Thoracic aorta (tissue), 2 donors: ENCODE data around the gene MINDY4. TPM values are rescaled to one million over a fixed set of nuclear protein-coding genes. Genes with fewer than 3 reads are reported as not detected.
A peak's percentile ranks its signal among the peaks of the same experiment; 100 is the strongest.

Source experiments
- ATAC-seq: fragments of 150-250 bp; one replicate; pipeline ENCODE4 v1.8.0; 2017; ENCODE audit warnings: low read depth; ENCODE audit not compliant: insufficient number of reproducible peaks, low FRiP score
- DNase-seq: peaks from one replicate; pipeline ENCODE4 v3.0.0-alpha.2; 2020; ENCODE audit warnings: low spot score
- H3K27ac ChIP-seq, 2 donors: fragments of 200-600 bp; sonication (generic); 1 replicate in 1 of 2; 2 replicates in 1 of 2; pipeline ENCODE4 v1.5.1; 2016; ENCODE audit warnings: mild to moderate bottlenecking in 2 of 2, moderate library complexity in 2 of 2
- H3K27me3 ChIP-seq: fragments of 200-600 bp; sonication (generic); replicated peaks from 2 replicates; pipeline ENCODE4 v1.6.0; 2016; ENCODE audit warnings: mild to moderate bottlenecking; ENCODE audit not compliant: insufficient read depth
- H3K36me3 ChIP-seq: fragments of 200-600 bp; sonication (generic); one replicate; pipeline ENCODE4 v1.5.1; 2016
- H3K4me1 ChIP-seq, 2 donors: fragments of 200-600 bp; sonication (generic); 1 replicate in 1 of 2; 2 replicates in 1 of 2; pipeline versions ENCODE4 v1.5.1 to v1.6.0; 2016; ENCODE audit warnings: low read depth in 2 of 2, mild to moderate bottlenecking in 1 of 2; ENCODE audit not compliant: control insufficient read depth in 1 of 2
- H3K4me3 ChIP-seq: fragments of 200-600 bp; sonication (generic); 2 replicates; pipeline ENCODE4 v1.5.1; 2016; ENCODE audit warnings: mild to moderate bottlenecking
- H3K9me3 ChIP-seq: fragments of 200-600 bp; sonication (generic); 2 replicates; pipeline ENCODE4 v1.5.1; 2016
- CTCF ChIP-seq: fragments of 200-600 bp; sonication (generic); IDR thresholded peaks from one replicate; pipeline ENCODE4 v1.5.1; 2019; ENCODE audit warnings: antibody characterized with exemption
- total RNA-seq, 2 donors: library from RNA; depleted of rRNA; stranded (reverse); fragments of >200 nt; gene quantifications; one replicate each; pipeline versions ENCODE4 v1.1.0 to v1.2.3, GENCODE V29; 2016

The MINDY4 gene
- total RNA-seq, 2 donors from 2014 or later: 32.0 to 44.0 TPM

GRCh38 chr7:30782690-30783089, 11.5 kb downstream of the MINDY4 start:
- DNase-seq (no peak), ATAC-seq (no peak)
- Histone ChIP-seq H3K27me3 (no peaks in the 10 kb centered on the region), H3K36me3 (peaks cover 26% of the 10 kb centered on the region), H3K4me1 (peaks cover 20 to 44% of the 10 kb centered on the region in 2 donors), H3K4me3 (no peak overlapping the region), H3K27ac (no peak overlapping the region), H3K9me3 (no peaks in the 10 kb centered on the region)
- TF ChIP-seq CTCF: no peak

- H3K4me3 ChIP-seq: no peak overlapping the region
- H3K36me3 ChIP-seq: peaks cover 26% of the 10 kb centered on the region
- no peak for TF ChIP-seq CTCF
- H3K27me3 ChIP-seq: no peaks in the 10 kb centered on the region
- DNase-seq: no peak
- no peak for ATAC-seq
- no peak overlapping the region for H3K27ac ChIP-seq
- no peaks in the 10 kb centered on the region for H3K9me3 ChIP-seq
- H3K4me1 ChIP-seq: peaks cover 23 to 36% of the 10 kb centered on the region in 2 donors
Measured at GRCh38 chr7:30785786-30786185, 14.6 kb downstream of the MINDY4 start.

GRCh38 chr7:30787486-30787885, 16.3 kb downstream of the MINDY4 start:
- Histone ChIP-seq H3K9me3 (no peaks in the 10 kb centered on the region), H3K36me3 (peaks cover 30% of the 10 kb centered on the region), H3K4me3 (no peak overlapping the region), H3K27ac (peak overlapping the region in 1 of 2 donors; percentile 27), H3K4me1 (peaks cover 18 to 28% of the 10 kb centered on the region in 2 donors), H3K27me3 (no peaks in the 10 kb centered on the region)
- ATAC-seq: no peak
- no peak for TF ChIP-seq CTCF
- DNase-seq: no peak

- DNase-seq: no peak
- ATAC-seq: peak; percentile 33
- Histone ChIP-seq H3K4me3 (no peak overlapping the region), H3K36me3 (peaks cover 20% of the 10 kb centered on the region), H3K27ac (peak overlapping the region; percentile 84 to 89), H3K9me3 (no peaks in the 10 kb centered on the region), H3K27me3 (no peaks in the 10 kb centered on the region), H3K4me1 (peaks cover 18 to 28% of the 10 kb centered on the region in 2 donors)
- no peak for TF ChIP-seq CTCF
Measured at GRCh38 chr7:30788640-30789333, 17.6 kb downstream of the MINDY4 start.

- Histone ChIP-seq H3K9me3 (no peaks in the 10 kb centered on the region), H3K36me3 (peaks cover 18% of the 10 kb centered on the region), H3K4me1 (peaks cover 18 to 28% of the 10 kb centered on the region in 2 donors), H3K27me3 (no peaks in the 10 kb centered on the region), H3K27ac (peak overlapping the region; percentile 84 to 89), H3K4me3 (no peak overlapping the region)
- no peak for TF ChIP-seq CTCF
- no peak for DNase-seq
- peak; percentile 92 for ATAC-seq
Measured at GRCh38 chr7:30789334-30789711, 18.1 kb downstream of the MINDY4 start.
